GM21447 (cell line): ENCODE data around the gene NPAS3.

ENCODE experiments used
- ATAC-seq: cut with Tn5 transposase; IDR thresholded peaks from one replicate; pipeline ENCODE4 v1.9.1; 2021; ENCODE audit not compliant: unreplicated experiment

NPAS3 gene

DNA sequence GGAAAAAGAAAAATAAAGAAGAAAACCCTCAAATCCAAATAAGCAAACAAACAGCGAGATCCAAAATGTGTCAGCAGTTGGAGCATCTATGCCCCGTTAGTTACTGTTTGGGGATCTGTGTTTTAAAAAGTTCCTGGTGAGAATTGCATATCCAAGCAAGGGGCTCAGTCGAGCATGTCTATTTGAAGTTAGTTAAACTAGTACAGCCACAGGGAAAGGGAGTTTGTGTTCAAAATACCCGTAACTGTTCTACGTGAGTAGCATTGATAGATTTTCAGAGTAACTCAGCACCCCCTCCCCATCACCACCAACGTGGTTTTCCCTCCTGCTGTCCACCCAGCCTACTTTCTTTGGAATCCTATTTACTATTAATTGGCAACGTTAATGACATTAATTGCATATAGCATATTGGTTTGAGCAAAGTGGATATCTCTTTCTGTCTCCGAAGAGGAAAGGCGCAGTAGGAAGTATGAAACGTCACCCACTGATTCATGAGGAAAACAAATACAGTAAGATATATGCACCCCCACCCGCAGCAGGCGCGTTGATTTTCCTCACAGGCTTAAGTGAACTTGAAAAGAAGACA is 1.5 kb downstream of the NPAS3 start:
- no peak for ATAC-seq

DNA sequence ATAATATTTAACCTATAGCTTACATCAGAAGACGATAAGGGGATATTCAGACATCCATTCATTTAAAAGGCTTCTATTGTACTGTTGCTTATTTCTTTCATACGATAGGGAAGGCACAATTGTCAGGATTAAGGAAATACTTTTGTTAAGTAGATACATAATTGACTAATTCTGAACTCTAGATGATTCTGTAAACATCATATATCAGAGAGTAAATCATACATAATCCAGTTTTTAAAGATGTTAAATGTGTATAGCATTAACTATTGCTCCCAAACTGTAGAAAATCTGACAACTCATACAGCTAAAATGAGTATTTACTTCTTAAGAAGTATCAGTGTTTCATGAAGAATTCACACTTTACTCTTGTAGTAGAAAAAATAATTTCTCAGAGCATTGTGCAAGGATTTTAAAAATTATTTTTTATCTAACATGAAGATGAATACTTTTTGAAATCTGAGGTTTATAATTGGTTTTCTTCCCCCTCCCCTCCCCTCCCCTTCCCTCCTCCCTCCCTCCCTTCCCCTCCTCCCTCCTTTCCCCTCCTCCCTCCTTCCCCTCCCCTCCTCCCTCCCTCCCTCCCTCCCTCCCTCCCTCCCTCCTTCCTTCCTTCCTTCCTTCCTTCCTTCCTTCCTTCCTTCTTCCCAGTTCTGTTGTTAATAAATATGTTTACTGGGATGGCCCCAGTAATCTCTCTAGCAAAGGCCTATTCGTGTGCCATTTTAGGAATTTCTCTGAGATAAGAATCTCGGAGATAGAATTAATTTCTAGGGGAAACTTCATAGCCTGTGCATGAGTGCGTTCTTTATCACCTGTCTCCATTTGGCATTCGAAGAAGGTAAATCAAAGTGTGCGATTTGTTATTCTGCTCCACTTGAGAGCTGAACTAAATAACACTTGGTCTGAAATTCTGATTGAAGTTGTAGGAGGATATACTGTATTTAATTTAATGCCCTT is 2.3 kb downstream of the NPAS3 start:
- ATAC-seq, result no peak

DNA sequence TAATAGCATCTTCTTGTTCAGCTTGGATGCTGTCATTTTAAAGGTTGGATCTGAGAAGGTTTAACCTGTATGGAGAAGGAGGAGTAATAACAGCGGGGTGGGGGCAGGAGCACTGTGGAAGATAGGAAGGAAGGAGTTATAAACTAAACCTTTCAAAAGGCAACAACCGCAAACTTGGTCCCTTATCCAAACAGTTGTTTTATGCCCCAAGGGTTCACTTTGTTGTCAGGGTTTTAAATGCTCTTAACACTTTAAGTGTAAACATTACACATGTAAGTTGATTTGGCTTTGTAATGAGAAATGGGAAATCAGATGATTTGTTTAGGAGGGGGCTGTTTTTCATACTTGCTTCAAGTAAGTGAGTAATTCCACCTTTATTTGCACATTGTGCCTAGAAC is 3.0 kb downstream of the NPAS3 start:
- ATAC-seq, result no peak

DNA sequence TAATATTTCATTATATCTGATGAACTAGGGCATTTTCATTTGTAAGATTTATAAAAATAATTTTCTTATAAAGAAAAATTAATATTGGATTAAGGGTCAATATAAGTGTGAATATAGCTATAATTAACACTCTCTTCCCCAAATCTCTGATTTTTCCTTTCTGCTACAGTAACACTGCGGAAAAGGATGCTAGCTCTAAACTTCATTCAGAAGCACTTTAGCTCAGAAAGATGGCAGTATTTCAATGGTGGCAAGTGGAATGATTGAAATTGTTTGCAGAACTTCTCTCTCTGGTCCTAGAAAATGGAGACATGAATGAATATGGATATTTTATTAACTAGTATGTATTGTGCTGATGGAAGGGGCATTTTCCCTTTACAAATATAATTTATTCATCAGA is 8.4 kb downstream of the NPAS3 start:
- no peak for ATAC-seq

DNA sequence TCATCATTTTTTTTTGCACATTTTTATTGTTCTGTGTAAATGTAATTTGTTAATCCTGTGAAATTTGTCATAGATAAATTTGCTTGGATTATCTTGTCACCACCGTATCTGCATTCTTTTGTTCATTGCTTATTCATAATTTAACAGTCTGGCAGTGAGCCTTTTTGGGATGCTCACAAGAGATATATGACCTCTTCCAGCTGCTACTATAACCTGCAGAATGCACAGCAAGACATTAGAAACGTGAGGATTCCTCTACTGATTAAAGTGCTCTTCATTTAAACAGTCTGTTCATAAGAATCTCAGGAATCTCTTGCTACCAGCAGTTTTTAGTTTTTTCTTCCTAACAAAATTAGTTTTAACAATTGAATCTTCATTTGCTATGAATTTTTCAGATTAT is 9.1 kb downstream of the NPAS3 start:
- ATAC-seq, result no peak

DNA sequence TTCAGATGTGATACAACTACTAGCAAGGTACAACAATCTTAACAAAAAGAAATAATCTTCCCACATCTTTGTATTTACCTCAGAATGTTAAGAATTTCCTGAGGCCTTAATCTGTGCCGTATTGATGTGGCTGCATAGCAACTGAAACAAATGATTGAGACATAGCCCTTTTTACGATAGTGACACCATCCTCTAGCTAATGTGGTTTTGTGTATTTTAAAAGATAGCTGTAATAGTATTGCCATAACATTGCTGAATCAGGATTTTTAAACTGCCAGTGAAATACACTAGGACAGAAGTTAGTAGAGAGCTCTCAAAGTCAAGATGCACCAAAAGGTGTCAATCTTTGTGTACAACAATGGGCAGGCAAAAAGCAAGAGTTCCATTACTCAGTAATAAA is 11.9 kb downstream of the NPAS3 start:
- ATAC-seq, result no peak

DNA sequence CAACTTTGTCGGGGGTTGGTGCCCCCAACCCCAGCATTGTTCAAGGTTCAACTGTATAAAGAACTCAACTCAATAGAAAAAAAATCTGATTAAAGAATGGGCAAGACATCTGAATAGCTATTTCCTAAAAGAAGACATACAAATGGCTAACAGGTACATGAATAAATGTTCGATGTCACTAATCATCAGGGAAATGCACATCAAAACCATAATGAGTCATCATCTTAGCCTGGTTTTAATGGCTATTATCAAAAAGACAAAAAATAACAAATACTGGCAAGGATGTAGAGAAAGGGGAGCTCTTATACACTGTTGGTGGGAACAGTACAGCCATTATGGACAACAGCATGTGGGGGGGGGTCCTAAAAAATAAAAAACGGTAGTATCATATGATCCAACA is 28.7 kb downstream of the NPAS3 start:
- ATAC-seq, result no peak

DNA sequence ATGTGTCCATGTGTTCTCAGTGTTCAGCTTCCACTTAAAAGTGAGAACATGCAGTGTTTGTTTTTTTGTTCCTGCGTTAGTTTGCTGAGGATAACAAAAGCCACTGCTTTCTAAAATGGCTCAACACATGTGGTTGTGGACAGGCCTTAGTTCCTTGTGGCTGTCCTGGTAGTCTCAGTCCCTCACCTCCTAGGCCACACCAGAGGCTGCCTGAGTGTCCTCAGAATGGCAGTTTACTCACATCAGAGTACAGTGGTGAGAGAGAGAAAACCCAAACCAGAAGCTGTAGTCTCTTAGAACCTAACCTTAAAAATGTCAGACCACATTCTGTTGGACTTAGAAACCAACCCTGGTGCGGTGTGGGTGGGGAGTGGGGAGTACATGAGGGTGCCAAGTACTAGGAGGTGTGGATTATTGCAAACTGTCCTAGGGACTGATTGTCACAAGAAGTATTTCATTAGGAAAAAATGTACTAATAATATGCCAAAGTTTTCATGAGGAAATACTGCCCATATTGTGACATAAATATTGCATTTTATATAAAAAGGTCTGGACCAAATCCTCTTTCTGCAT is 30.4 kb downstream of the NPAS3 start:
- no peak for ATAC-seq

DNA sequence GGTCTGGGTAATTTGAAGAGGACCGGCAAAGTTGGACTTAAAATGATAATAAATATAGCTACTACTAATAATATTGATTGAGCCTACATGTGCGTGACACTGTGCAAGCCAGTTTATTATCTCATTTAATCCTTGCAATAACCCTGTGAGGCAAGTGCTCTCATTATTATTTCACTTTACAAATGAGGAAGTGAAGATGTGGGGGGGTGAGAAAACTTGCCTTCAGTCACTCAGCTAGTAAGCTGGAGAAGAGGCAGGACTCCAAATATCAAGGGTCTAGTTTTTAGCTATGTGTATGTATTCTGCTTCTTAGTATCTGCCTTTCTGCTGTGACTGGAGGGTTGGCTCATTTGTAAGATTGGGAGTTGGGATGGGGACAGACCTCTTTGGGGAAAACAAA is 39.2 kb downstream of the NPAS3 start:
- ATAC-seq, result no peak

DNA sequence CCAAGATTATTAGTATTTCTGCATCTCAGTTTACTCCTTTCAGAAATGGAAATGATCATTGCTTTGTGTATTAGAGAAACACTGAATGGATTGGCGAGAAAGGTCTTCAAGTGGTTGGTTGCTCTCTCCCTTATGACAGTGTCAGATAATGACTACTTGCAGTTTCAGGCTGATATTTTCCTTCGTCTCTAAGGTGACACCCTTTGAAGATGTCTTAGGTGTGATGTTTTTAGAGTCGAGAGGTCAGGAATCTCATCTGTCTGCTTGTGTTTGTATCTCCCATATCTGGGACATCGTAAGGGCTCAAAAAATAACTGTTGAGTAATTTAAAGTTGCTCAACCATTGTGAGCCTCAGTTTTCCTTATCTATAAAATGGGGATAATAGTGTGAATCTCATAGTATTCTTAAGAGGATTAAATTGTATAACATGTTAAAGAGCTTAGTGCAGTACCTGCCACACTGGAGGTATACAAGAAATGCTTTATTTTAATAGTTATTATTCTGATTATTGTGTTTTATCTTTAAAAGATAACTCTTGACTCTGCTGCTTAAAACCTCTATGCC is 40.1 kb downstream of the NPAS3 start:
- no peak for ATAC-seq

DNA sequence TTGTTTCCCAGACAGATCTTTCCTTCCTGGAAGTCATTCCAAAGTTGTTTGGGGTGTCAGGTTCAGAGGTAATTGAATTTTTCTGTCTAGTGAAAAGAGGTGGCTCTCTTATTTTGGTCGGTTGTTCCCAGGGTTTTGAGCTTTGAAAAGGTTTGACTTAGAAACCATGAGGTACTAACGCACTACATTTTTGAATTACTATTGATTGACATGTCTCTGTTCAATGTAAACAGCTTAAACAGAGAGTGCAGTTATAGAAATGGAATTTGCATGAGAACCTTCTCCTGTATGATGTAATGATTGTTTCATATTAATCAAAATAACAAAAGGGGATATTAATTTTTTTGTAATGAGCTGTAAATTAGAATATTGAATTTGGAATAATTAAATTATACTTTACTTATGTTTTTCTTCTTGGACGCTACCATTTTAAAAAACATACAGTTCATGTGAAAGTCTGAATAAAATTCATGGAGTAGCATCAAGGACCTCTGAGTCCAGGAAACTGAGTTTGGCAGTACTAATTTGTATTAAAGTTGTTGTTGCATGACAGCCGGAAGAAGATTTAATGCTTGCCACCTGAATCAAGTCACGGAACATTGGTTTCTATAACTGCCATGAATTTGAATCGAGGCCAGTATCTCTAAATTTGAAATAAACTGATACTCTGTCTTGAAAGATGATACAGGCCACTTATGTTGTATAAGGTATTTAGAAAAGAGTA is 41.7 kb downstream of the NPAS3 start:
- ATAC-seq, result no peak

DNA sequence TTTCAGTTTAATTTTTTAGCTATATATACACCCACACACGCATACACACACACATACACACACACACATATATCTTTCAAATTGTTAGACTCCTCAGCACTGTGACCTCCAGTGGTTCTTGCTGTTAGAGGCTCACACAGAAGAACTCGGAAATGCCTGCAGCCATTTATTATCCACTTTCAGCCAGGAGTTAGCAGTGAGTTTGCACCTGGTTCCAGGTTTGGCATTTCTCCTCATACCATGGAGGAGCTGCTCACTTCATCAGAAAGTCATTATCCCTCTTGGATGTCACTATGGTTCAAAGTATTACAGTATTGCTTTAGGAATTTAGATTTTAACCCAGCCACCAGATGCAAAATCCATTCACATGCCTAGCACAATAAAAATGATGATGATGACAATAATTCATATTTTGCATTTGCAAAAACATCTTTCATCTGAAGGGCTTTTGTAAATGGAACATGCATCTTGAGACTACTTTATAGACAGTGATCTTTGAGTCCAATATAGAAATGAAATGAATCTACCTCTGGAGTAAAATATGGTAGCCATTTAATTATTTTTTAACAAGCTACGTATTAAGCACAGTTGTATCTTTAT is 42.3 kb downstream of the NPAS3 start:
- no peak for ATAC-seq

DNA sequence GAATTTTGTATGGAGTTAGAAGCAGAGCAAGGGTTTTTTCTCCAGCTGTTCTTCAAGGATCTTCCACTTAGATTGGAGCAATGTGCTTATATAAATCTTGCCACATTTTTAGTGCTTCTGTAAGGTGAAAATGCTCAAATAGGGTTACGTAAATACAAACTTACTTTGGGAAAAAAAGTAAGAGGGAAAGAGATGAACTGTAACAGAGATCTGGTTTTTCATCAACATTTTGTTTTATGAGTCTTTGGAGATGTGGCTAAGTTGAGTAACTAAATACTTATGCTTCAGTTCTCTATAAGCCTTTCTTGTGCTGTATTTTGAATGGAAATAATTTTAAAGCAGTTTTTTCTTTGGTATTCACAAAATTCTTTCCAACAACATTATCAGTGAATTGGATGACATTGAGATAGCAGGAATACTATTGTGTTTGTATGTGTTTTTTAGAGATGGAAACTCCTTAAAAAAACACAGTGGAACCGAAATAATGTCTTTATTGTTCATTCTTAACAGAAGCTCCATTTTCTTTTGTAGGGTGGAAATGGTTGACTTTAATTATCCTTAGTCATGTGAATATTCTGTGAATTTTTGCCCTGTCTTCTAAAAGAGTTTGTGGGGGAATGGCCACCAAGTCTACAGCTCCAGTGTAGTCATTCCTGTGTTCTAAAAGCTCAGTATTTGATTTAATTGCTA is 45.7 kb downstream of the NPAS3 start:
- ATAC-seq, result no peak

DNA sequence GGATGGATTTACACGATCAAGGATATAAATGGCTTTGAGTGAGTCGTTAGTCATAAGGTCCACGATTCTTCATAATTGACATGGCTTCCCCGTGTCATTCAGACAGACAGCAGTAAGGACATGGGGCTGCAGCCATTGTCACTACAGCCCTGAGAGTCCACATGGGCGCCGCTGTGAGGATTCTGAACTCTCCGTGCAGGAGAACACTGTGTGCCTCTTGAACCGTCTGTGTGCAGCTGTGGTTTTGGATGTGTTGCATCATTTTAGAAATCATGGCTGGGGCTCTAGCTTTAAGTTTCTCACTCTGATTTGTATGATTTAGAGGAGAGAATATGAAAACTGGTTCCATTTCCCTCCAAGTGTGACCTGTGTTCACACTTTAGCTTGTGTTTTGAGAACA is 47.2 kb downstream of the NPAS3 start:
- ATAC-seq, result no peak

DNA sequence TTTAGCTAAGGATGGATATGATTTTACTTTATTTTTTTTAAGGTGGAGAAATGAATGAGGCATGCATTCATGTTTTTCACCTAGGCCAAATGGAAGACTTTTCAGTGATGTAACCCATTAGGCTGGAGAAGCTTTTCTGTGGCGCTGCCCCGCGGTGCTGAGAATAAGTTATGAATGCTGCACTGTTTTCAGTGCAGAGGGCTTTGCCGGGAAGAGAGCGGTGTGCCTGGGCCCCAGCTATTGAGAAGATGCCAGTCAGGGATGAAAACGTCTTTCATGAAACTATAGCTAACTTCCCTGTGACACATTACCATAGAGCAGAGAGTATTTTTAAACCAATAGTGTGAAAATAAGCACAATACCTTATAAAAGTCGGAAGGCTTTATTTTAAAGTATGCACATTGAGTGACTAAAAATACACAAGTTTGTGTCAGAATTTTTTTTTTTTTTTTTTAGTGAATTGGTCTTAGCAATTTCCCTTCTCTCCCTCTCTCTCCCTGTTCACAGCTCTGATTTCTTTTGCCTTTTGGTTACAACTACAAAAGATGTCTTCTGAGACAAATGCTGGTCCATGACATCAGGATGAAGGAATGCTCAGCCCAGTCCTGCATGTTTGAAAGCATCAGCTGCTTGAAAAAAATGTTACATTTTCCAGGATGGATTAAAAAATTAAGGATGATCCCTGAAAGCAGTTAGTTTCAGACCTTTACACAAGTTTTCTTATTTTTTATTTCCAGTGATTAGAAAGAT is 48.3 kb downstream of the NPAS3 start:
- no peak for ATAC-seq

DNA sequence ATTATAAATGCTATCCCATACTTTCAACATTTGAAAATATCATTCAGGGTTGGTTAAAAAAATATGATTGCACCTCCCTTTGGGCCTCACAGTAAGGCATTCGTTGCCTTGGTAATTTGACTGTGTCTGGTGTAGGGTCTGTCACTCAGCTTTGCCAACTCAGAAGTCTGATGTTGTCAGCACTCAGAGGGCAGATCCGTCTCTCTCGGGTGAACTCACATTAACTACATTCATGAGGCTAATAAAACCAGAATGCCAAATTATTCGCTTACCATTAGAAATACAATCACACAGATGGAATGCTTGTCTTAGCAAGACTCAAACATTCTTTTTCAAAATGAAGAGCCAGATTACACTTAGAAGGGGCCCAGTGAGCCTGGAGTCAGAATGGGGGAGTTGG is 53.0 kb downstream of the NPAS3 start:
- no peak for ATAC-seq

DNA sequence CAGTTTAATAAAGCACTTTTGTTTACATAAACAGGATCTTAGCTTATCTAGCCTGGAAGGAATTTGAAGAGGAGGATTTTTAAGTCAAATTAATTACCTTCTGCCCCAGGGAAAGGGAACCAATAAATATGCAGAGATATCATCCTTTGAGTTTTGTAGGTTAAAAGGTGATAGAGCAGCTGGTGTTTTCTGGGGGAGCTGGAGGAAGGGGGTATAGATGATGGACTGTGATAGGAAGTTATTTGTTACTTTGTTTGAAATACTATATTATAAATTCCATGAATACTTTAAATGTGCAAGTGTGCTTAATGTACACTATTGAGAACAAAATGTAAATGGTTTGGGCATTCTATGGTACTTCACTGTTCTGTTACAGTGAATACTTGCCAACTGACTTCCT is 55.2 kb downstream of the NPAS3 start:
- ATAC-seq, result no peak

DNA sequence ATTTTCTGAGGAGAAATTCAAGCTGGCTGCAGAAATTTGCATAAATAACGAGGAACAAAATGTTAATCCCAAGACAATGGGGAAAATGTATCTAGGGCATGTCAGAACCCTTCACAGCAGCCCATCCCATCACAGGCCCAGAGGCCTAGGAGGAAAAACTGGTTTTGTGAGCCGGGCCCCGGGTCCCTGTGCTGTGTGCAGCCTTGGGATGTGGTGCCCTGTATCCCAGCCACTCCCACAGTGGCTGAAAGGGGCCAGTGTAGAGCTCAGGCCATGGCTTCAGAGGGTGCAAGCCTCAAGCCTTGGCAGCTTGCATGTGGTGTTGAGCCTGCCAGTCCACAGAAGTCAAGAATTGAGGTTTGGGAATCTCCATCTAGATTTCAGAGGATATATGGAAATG is 57.7 kb downstream of the NPAS3 start:
- ATAC-seq, result no peak

DNA sequence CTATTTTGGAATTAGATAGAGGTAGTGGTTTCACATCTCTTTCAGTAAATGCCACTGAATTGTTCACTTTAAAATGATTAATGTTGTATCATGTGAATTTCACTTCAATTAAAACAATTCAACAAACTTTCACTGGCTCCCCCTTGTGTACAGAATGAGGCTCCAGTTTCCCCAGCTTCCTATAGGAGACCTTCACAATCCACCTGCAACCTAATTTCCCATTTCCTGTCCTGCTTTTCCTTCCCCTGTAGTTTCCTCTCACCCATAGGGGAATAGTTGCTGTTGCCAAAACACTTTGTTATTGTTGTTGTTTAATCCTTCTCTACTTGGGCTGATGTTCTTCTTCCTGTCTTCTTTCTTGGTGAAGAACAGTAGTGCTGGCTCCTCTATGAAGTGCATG is 59.8 kb downstream of the NPAS3 start:
- ATAC-seq, result no peak

DNA sequence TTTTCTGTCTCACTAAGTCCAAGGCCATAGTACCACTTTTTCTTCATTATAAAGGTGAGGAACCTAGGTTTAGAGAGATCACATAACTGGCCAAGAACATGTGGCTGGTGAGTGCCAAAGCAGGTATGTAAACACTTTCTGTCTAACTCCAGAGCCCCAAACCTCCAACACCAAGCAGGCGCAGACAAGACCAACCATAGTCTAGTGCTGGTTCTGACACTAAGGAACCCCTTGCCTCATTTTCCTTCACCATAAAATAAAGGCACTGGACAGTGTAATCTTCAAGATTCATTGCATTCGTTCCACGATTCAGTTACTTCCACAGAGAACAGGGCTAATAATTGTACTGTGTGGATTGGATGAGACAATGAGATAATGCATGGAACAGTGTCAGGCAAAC is 71.0 kb downstream of the NPAS3 start:
- no peak for ATAC-seq
